Measurements from ENCODE around the gene HDX. TPM values are rescaled to one million over a fixed set of nuclear protein-coding genes. Genes with fewer than 3 reads are reported as not detected.

The HDX gene
- total and polyA plus RNA-seq, 2 of the 13 experiments (the other 11 are each of a cell fraction or from before 2014, with no cell fraction given) = 0.20 TPM; not detected in 1

DNA sequence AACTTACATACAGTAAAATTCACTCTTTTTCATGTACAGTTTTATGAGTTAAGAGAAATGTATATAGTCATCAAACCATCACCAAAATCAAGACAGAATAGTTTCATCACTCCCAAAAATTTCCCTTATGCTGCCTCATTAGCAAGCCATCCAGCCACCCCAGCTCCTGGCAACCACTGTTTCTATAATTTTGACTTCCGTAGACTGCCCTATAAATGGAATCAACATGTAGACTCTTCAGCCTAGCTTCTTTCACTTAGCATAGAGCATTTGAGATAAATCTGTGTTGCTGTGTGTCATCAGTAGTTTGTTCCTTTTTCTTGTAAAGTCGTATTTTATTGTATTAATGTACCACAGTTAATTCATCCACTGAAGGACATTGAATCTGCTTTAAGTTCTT is 23.2 kb downstream of the HDX start:
- in situ Hi-C loops (cut with HindIII; ENCODE audit: extremely low pct_ligation_motif_present, low pct_unique_long_range_greater_than_20kb) = no loop called here
- Histone ChIP-seq H3K79me2 (ENCODE audit: insufficient read depth, low read length) (no peaks in the 10 kb centered on the region), H2AFZ (ENCODE audit: low read length) (no peak overlapping the region), H3K36me3 (replicated peaks in 1 of 2; ENCODE audit: control insufficient read depth in 1 of 2, insufficient read depth in 2 of 2, low read length in 2 of 2) (no peaks in the 10 kb centered on the region), H3K27ac (ENCODE audit: extremely low read length, insufficient read depth, low read length) (no peak overlapping the region), H3K27me3 (ENCODE audit: control insufficient read depth in 1 of 2, insufficient read depth in 2 of 2, low read length in 2 of 2) (no peaks in the 10 kb centered on the region), H3K4me1 (ENCODE audit: insufficient read depth, low read length) (no peaks in the 10 kb centered on the region), H4K20me1 (ENCODE audit: insufficient read depth, low read length) (no peaks in the 10 kb centered on the region), H3K9ac (ENCODE audit: insufficient read depth, low read depth, low read length) (no peak overlapping the region), H3K4me3 (replicated peaks in 1 of 3; ENCODE audit: insufficient read depth in 1 of 3, low read depth in 2 of 3, low read length in 3 of 3) (no peak overlapping the region), H3K9me3 (ENCODE audit: low read length) (no peaks in the 10 kb centered on the region; the same call in 1 of the 2 replicates), H3K4me2 (ENCODE audit: low read depth, low read length) (no peak overlapping the region)
- ChIA-PET POLR2A (no interaction called here), CTCF (ENCODE audit: low intra/inter-chr PET ratio, low total read pairs) (no interaction called here)
- WGBS (ENCODE audit: low lambda C conversion rate) = 4% methylated on average over 2 of the region's 2 CpGs
- BruUV-seq (replicated peaks) = no TSS peak
- ATAC-seq (no peak), FAIRE-seq (no peak), DNase-seq (ENCODE audit: low spot score) (no peak)
- TF ChIP-seq, protein P1, sequence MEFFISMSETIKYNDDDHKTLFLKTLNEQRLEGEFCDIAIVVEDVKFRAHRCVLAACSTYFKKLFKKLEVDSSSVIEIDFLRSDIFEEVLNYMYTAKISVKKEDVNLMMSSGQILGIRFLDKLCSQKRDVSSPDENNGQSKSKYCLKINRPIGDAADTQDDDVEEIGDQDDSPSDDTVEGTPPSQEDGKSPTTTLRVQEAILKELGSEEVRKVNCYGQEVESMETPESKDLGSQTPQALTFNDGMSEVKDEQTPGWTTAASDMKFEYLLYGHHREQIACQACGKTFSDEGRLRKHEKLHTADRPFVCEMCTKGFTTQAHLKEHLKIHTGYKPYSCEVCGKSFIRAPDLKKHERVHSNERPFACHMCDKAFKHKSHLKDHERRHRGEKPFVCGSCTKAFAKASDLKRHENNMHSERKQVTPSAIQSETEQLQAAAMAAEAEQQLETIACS (CRISPR knock-in tag; IDR thresholded peaks at IDR 0.05) = no peak
- TF ChIP-seq, protein P2, sequence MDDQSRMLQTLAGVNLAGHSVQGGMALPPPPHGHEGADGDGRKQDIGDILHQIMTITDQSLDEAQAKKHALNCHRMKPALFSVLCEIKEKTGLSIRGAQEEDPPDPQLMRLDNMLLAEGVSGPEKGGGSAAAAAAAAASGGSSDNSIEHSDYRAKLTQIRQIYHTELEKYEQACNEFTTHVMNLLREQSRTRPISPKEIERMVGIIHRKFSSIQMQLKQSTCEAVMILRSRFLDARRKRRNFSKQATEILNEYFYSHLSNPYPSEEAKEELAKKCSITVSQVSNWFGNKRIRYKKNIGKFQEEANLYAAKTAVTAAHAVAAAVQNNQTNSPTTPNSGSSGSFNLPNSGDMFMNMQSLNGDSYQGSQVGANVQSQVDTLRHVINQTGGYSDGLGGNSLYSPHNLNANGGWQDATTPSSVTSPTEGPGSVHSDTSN (CRISPR knock-in tag; IDR thresholded peaks at IDR 0.05; ENCODE audit: borderline replicate concordance) = no peak
- TF ChIP-seq ZNF3 (CRISPR knock-in tag; IDR thresholded peaks at IDR 0.05) = no peak
- no peak for TF ChIP-seq ADNP (CRISPR knock-in tag; IDR thresholded peaks at IDR 0.05)
- no peak for TF ChIP-seq ZSCAN20 (CRISPR knock-in tag; IDR thresholded peaks at IDR 0.05; ENCODE audit: borderline replicate concordance)
- TF ChIP-seq ARNTL (CRISPR knock-in tag; IDR thresholded peaks at IDR 0.05) = no peak
- no peak for TF ChIP-seq RAD51 (IDR thresholded peaks at IDR 0.05; ENCODE audit: borderline replicate concordance)
- no peak for TF ChIP-seq FOXJ3 (CRISPR knock-in tag; IDR thresholded peaks at IDR 0.05; ENCODE audit: borderline replicate concordance)
- TF ChIP-seq FIP1L1 (IDR thresholded peaks at IDR 0.05; ENCODE audit: borderline replicate concordance, insufficient read depth, low read depth, low read length) = no peak
- no peak for TF ChIP-seq POLR2G (IDR thresholded peaks at IDR 0.05; ENCODE audit: low read depth, low read length)
- TF ChIP-seq FOXK1 (CRISPR knock-in tag; IDR thresholded peaks at IDR 0.05; ENCODE audit: borderline replicate concordance, low read depth) = no peak
- TF ChIP-seq, protein P3, sequence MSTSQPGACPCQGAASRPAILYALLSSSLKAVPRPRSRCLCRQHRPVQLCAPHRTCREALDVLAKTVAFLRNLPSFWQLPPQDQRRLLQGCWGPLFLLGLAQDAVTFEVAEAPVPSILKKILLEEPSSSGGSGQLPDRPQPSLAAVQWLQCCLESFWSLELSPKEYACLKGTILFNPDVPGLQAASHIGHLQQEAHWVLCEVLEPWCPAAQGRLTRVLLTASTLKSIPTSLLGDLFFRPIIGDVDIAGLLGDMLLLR (CRISPR knock-in tag; IDR thresholded peaks at IDR 0.05) = no peak
- no peak for TF ChIP-seq CBFB (CRISPR knock-in tag; IDR thresholded peaks at IDR 0.05)
- TF ChIP-seq, protein P4, sequence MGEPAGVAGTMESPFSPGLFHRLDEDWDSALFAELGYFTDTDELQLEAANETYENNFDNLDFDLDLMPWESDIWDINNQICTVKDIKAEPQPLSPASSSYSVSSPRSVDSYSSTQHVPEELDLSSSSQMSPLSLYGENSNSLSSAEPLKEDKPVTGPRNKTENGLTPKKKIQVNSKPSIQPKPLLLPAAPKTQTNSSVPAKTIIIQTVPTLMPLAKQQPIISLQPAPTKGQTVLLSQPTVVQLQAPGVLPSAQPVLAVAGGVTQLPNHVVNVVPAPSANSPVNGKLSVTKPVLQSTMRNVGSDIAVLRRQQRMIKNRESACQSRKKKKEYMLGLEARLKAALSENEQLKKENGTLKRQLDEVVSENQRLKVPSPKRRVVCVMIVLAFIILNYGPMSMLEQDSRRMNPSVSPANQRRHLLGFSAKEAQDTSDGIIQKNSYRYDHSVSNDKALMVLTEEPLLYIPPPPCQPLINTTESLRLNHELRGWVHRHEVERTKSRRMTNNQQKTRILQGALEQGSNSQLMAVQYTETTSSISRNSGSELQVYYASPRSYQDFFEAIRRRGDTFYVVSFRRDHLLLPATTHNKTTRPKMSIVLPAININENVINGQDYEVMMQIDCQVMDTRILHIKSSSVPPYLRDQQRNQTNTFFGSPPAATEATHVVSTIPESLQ (CRISPR knock-in tag; conservative IDR thresholded peaks at IDR 0.05) = no peak
- TF ChIP-seq, protein P5, sequence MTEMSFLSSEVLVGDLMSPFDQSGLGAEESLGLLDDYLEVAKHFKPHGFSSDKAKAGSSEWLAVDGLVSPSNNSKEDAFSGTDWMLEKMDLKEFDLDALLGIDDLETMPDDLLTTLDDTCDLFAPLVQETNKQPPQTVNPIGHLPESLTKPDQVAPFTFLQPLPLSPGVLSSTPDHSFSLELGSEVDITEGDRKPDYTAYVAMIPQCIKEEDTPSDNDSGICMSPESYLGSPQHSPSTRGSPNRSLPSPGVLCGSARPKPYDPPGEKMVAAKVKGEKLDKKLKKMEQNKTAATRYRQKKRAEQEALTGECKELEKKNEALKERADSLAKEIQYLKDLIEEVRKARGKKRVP (CRISPR knock-in tag; IDR thresholded peaks at IDR 0.05) = no peak
- no peak for TF ChIP-seq TCF12 (IDR thresholded peaks at IDR 0.05)
- no peak for TF ChIP-seq TCF12 (CRISPR knock-in tag; IDR thresholded peaks at IDR 0.05)
- TF ChIP-seq ZNF790 (CRISPR knock-in tag; IDR thresholded peaks at IDR 0.05; ENCODE audit: borderline replicate concordance) = no peak
- TF ChIP-seq, protein P6, sequence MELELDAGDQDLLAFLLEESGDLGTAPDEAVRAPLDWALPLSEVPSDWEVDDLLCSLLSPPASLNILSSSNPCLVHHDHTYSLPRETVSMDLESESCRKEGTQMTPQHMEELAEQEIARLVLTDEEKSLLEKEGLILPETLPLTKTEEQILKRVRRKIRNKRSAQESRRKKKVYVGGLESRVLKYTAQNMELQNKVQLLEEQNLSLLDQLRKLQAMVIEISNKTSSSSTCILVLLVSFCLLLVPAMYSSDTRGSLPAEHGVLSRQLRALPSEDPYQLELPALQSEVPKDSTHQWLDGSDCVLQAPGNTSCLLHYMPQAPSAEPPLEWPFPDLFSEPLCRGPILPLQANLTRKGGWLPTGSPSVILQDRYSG (CRISPR knock-in tag; IDR thresholded peaks at IDR 0.05) = no peak
- TF ChIP-seq PAX8 (CRISPR knock-in tag; IDR thresholded peaks at IDR 0.05; ENCODE audit: borderline replicate concordance) = no peak
- intact Hi-C loops (cut with micrococcal nuclease; ENCODE audit: unreplicated experiment) = no loop called here
